Tongue (tissue), 2 donors: ENCODE data around the gene IER3IP1. TPM values are rescaled to one million over a fixed set of nuclear protein-coding genes. Genes with fewer than 3 reads are reported as not detected.
"Not testable (repeated sequence)": the region's sequence is repeated elsewhere in the genome, so short reads cannot be mapped to it uniquely, and the experiment has no call there.

Experiments
- DNase-seq: peaks from one replicate; pipeline ENCODE4 v3.0.0-alpha.2; 2015
- total RNA-seq: library from RNA; depleted of rRNA; stranded (reverse); fragments of >200 nt; gene quantifications from one replicate; pipeline ENCODE4 v1.2.3, GENCODE V29; 2014

IER3IP1 gene
- 16.9 TPM for total RNA-seq

GRCh38 chr18:47175898-47176575, at the start of gene IER3IP1:
Gene IER3IP1, minus strand, starts transcription at chr18:47176364. Its CDS starts 87 bp downstream, at chr18:47176277.
- DNase-seq: peak; percentile 95

- peak; percentile 61 for DNase-seq
These were observed 39.5 kb upstream of the IER3IP1 start for GRCh38 chr18:47215554-47216138.

- DNase-seq: no peak
These were observed 33.0 kb upstream of the IER3IP1 start for GRCh38 chr18:47209171-47209570.

GRCh38 chr18:47206945-47207637, 30.9 kb upstream of the IER3IP1 start:
- DNase-seq: no peak

- peak; percentile 54 for DNase-seq
These were observed 28.9 kb upstream of the IER3IP1 start for GRCh38 chr18:47204908-47205522.

- no peak for DNase-seq
These were observed 27.7 kb upstream of the IER3IP1 start for GRCh38 chr18:47203626-47204464.

GRCh38 chr18:47195961-47196360, 19.8 kb upstream of the IER3IP1 start:
- not testable (repeated sequence) for DNase-seq

GRCh38 chr18:47191961-47192360, 15.8 kb upstream of the IER3IP1 start:
- no peak for DNase-seq

- DNase-seq: no peak
These were observed 11.6 kb upstream of the IER3IP1 start for GRCh38 chr18:47187721-47188120.

GRCh38 chr18:47184419-47185050, 8.4 kb upstream of the IER3IP1 start:
- DNase-seq: no peak

- DNase-seq: not testable (repeated sequence)
These were observed 6.0 kb upstream of the IER3IP1 start for GRCh38 chr18:47182156-47182555.

GRCh38 chr18:47180765-47181164, 4.6 kb upstream of the IER3IP1 start:
- no peak for DNase-seq

- peak; percentile 53 for DNase-seq
These were observed 3.4 kb upstream of the IER3IP1 start for GRCh38 chr18:47179520-47179919.

GRCh38 chr18:47175283-47175897, 774 bp downstream of the IER3IP1 start:
- DNase-seq: peak; percentile 25

GRCh38 chr18:47174545-47175116, 1.5 kb downstream of the IER3IP1 start:
- peak; percentile 15 for DNase-seq

- no peak for DNase-seq
These were observed 3.7 kb downstream of the IER3IP1 start for GRCh38 chr18:47172476-47172875.

GRCh38 chr18:47168913-47169312, 7.3 kb downstream of the IER3IP1 start:
- DNase-seq: no peak

- DNase-seq: no peak
These were observed 7.7 kb downstream of the IER3IP1 start for GRCh38 chr18:47168509-47168908.

- no peak for DNase-seq
These were observed 9.9 kb downstream of the IER3IP1 start for GRCh38 chr18:47166294-47166693.

GRCh38 chr18:47163241-47163640, 12.9 kb downstream of the IER3IP1 start:
- no peak for DNase-seq

- no peak for DNase-seq
These were observed 15.9 kb downstream of the IER3IP1 start for GRCh38 chr18:47160256-47160655.
